Stomach smooth muscle (tissue), 2 donors: Measurements from ENCODE around the gene NEDD4L.
A peak's percentile ranks its signal among the peaks of the same experiment; 100 is the strongest.

ENCODE experiments used
- H3K27ac ChIP-seq: one replicate; pipeline ENCODE4 v1.7.0; 2013; ENCODE audit warnings: mild to moderate bottlenecking, low read length, inconsistent platforms
- H3K27me3 ChIP-seq, 2 donors: one replicate each; pipeline ENCODE4 v1.7.0; 2013; ENCODE audit warnings: low read length in 2 of 2; ENCODE audit not compliant: insufficient read depth in 2 of 2, control insufficient read depth in 1 of 2
- H3K36me3 ChIP-seq, 2 donors: one replicate each; pipeline ENCODE4 v1.7.0; 2013; ENCODE audit warnings: low read length in 2 of 2; ENCODE audit not compliant: control insufficient read depth in 2 of 2, insufficient read depth in 2 of 2
- H3K4me1 ChIP-seq: one replicate; pipeline ENCODE4 v1.7.0; 2013; ENCODE audit warnings: low read length; ENCODE audit not compliant: control insufficient read depth, insufficient read depth
- H3K4me3 ChIP-seq, 2 donors: one replicate each; pipeline ENCODE4 v1.7.0; 2013; ENCODE audit warnings: low read length in 2 of 2
- H3K9ac ChIP-seq, 2 donors: one replicate each; pipeline ENCODE4 v1.7.0; 2013; ENCODE audit warnings: low read length in 2 of 2, mild to moderate bottlenecking in 1 of 2
- H3K9me3 ChIP-seq, 2 donors: one replicate each; pipeline ENCODE4 v1.7.0; 2013; ENCODE audit warnings: low read length in 2 of 2; ENCODE audit not compliant: control insufficient read depth in 2 of 2
- donor health status: healthy.
- donor health status: Pancreatic carcinoma.

Gene NEDD4L

DNA sequence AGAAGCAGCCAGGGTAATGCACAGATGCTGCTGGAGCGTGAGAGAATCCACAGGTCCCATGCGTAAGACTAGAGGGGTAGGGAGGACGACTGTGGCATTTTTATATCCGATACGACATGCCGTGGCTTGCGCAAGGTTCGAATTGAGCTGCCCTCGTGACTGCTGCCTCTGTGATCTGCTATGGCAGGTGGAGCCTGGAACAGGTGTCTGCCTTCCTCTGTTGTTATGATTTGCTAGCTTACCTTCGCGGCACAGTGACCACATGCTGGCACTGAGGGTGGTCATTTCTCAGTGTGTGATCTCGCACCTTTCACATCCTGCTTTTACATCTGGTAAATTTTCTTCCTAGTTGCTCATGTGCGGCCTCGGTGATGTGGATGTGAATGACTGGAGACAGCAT lies 344.7 kb downstream of the NEDD4L start:
- no peaks in the 10 kb centered on the region for H3K27me3 ChIP-seq
- no peak overlapping the region for H3K4me3 ChIP-seq
- no peaks in the 10 kb centered on the region for H3K9me3 ChIP-seq
- peaks cover 37% of the 10 kb centered on the region for H3K4me1 ChIP-seq
- no peak overlapping the region for H3K27ac ChIP-seq
- peaks cover 19 to 23% of the 10 kb centered on the region in 2 donors for H3K36me3 ChIP-seq
- no peak overlapping the region for H3K9ac ChIP-seq

- H3K4me1 ChIP-seq = peaks cover 41% of the 10 kb centered on the region
- no peak overlapping the region for H3K9ac ChIP-seq
- H3K27me3 ChIP-seq = no peaks in the 10 kb centered on the region
- no peak overlapping the region for H3K4me3 ChIP-seq
- H3K27ac ChIP-seq = no peak overlapping the region
- H3K36me3 ChIP-seq = peaks cover 14 to 18% of the 10 kb centered on the region in 2 donors
- no peaks in the 10 kb centered on the region for H3K9me3 ChIP-seq
Observed at GRCh38 chr18:58389745-58390144, 345.7 kb downstream of the NEDD4L start.

GRCh38 chr18:58390399-58390798 lies 346.4 kb downstream of the NEDD4L start:
- no peaks in the 10 kb centered on the region for H3K9me3 ChIP-seq
- H3K27ac ChIP-seq = peak overlapping the region; percentile 76
- H3K36me3 ChIP-seq = peaks cover 13 to 18% of the 10 kb centered on the region in 2 donors
- H3K4me1 ChIP-seq = peaks cover 41% of the 10 kb centered on the region
- H3K4me3 ChIP-seq = no peak overlapping the region
- no peak overlapping the region for H3K9ac ChIP-seq
- H3K27me3 ChIP-seq = no peaks in the 10 kb centered on the region

DNA sequence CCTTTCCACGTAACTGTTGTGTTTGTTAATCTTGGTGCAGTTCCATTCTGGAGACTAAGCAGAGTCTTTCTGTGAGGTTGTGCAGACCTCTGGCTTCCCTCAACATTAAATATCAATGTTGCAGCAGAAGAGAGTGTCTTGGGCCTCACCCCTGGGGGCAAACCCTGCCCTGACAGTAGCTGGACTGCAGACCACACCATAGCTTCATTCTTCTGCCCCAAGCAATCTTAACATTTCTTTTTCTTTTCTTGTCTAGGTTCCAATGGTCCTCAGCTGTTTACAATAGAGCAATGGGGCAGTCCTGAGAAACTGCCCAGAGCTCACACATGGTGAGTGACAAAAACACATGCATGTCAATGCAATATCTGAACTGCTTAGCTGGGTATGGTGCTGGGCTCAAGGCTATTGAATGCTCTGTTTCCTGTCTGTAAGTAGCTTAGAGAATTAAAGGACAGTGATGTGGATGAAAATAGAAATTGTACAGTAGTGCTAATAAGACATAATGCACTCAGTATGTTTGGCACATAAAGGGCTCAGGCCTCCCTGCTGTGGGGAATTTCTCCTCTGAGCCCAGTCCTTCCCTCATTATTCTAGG lies 347.3 kb downstream of the NEDD4L start:
- peaks cover 13 to 19% of the 10 kb centered on the region in 2 donors for H3K36me3 ChIP-seq
- no peak overlapping the region for H3K9ac ChIP-seq
- H3K4me1 ChIP-seq = peaks cover 41% of the 10 kb centered on the region
- H3K9me3 ChIP-seq = no peaks in the 10 kb centered on the region
- peak overlapping the region; percentile 76 for H3K27ac ChIP-seq
- no peaks in the 10 kb centered on the region for H3K27me3 ChIP-seq
- no peak overlapping the region for H3K4me3 ChIP-seq

GRCh38 chr18:58391932-58392323 lies 347.9 kb downstream of the NEDD4L start:
- Histone ChIP-seq H3K36me3 (peaks cover 9 to 17% of the 10 kb centered on the region in 2 donors), H3K9ac (peak overlapping the region in 1 of 2 donors; percentile 7), H3K27me3 (no peaks in the 10 kb centered on the region), H3K9me3 (no peaks in the 10 kb centered on the region), H3K4me1 (peaks cover 41% of the 10 kb centered on the region), H3K27ac (peak overlapping the region; percentile 76), H3K4me3 (peak overlapping the region; percentile 22 to 27)

DNA sequence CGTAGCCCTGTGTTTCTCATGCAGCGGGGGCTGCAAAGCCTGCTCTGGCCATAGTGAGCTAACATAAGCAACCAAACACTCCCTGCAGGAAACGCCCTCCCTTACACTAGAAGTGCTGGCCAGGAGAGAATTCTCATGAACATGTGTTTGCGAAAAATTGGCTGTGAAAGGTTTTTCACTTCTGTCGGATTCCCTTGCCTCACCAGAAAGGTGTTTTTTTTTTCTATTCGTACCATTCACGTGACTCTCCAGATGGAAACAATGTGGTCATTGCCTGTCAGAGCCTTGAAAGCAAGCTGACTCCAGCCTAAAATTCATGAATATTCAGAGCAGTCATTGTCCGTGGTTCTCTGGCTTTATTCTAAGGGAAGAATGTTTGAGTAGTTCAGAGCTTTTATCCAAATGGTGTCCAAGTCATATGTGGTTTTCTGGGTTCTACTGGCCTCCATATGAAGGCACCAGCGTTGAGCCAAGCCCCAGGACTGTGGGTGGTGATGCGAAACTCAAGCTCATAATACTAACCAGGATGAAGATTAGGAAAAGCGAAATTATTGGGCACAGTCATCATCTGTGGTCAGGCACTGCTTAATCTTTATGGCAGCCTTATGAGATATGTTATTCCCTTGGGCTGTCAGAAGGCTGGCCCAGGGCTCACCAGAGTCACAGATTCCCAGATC lies 348.4 kb downstream of the NEDD4L start:
- no peaks in the 10 kb centered on the region for H3K9me3 ChIP-seq
- H3K4me3 ChIP-seq = peak overlapping the region; percentile 22 to 27
- H3K4me1 ChIP-seq = peaks cover 41% of the 10 kb centered on the region
- peaks cover 8 to 17% of the 10 kb centered on the region in 2 donors for H3K36me3 ChIP-seq
- H3K27me3 ChIP-seq = no peaks in the 10 kb centered on the region
- H3K27ac ChIP-seq = peak overlapping the region; percentile 76
- peak overlapping the region; percentile 5 to 7 for H3K9ac ChIP-seq

DNA sequence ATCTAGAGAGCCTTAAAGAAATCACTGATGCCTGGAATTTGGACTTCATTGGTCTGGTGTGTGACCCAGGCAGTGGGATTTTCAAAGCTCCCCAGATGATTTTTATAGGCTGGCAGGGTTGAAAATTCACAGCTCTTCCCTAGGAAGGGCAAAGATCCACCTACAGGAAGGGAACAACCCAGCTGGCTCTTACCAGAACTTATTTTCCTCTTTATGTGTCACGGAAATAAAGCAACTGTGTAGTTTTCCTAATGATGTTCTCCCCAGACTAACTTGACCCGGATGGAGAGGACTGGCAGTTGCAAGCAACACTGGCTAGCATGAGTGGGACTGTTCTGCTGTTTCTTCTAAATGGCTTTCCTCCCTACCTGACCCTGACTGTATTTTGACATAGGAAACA lies 349.3 kb downstream of the NEDD4L start:
- H3K9me3 ChIP-seq = no peaks in the 10 kb centered on the region
- H3K9ac ChIP-seq = no peak overlapping the region
- no peaks in the 10 kb centered on the region for H3K27me3 ChIP-seq
- peak overlapping the region; percentile 76 for H3K27ac ChIP-seq
- peaks cover 41% of the 10 kb centered on the region for H3K4me1 ChIP-seq
- no peak overlapping the region for H3K4me3 ChIP-seq
- peaks cover 4 to 13% of the 10 kb centered on the region in 2 donors for H3K36me3 ChIP-seq

DNA sequence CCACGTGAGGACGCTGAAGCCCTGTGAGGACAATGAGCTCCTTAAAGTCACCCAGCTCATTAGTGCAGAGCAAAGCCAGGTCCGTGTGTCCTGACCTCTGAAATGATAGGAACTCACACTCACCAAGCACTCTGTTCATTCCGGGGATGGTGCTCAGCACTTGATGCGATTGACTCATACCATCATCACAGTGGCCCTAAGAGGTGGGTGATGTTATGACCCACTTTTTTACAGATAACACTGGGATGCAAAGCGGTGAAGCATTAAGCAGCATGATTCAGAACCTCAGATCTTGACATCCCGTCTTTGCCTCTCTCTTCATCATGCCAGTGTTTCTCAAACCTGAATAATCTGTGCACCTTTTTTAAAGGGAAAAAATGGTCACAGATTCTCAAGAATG lies 350.0 kb downstream of the NEDD4L start:
- Histone ChIP-seq H3K4me1 (peaks cover 41% of the 10 kb centered on the region), H3K9me3 (no peaks in the 10 kb centered on the region), H3K4me3 (no peak overlapping the region), H3K27ac (no peak overlapping the region), H3K9ac (no peak overlapping the region), H3K27me3 (no peaks in the 10 kb centered on the region), H3K36me3 (peaks cover 4 to 6% of the 10 kb centered on the region in 2 donors)

GRCh38 chr18:58394602-58395425 lies 350.8 kb downstream of the NEDD4L start:
- no peaks in the 10 kb centered on the region for H3K9me3 ChIP-seq
- H3K27ac ChIP-seq = no peak overlapping the region
- H3K27me3 ChIP-seq = no peaks in the 10 kb centered on the region
- peaks cover 40% of the 10 kb centered on the region for H3K4me1 ChIP-seq
- no peak overlapping the region for H3K9ac ChIP-seq
- H3K36me3 ChIP-seq = peaks cover 4 to 6% of the 10 kb centered on the region in 2 donors
- H3K4me3 ChIP-seq = no peak overlapping the region

DNA sequence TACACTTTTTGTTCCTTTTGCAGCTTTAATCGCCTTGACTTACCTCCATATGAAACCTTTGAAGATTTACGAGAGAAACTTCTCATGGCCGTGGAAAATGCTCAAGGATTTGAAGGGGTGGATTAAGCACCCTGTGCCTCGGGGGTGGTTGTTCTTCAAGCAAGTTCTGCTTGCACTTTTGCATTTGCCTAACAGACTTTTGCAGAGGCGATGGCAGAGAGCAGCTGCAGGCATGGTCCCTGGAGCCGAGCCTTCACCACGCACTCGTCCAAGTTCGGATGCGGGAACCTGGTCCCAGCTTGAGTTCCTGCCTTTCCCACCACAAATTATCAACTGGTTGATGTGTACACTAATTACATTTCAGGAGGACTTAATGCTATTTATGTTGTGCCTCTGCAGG lies 352.1 kb downstream of the NEDD4L start:
- Histone ChIP-seq H3K4me3 (no peak overlapping the region), H3K9me3 (no peaks in the 10 kb centered on the region), H3K36me3 (peaks cover 4 to 6% of the 10 kb centered on the region in 2 donors), H3K27ac (no peak overlapping the region), H3K27me3 (no peaks in the 10 kb centered on the region), H3K9ac (no peak overlapping the region), H3K4me1 (peaks cover 28% of the 10 kb centered on the region)
